Endothelial cell of umbilical vein (primary cell): ENCODE data around the gene SERTAD1. TPM values are rescaled to one million over a fixed set of nuclear protein-coding genes. Genes with fewer than 3 reads are reported as not detected.

Source experiments
- BruUV-seq: library from RNA; stranded (reverse); fragments of 400-500 nt; replicated peaks from 2 replicates; lab custom pipeline; 2021; lab: Mats Ljungman, UMichigan
- CTCF ChIA-PET: fragments of 300-600, 350-600 bp; sonication (Branson Sonifier 250); formaldehyde crosslinking; loops from one replicate; lab custom pipeline; 2021; ENCODE audit warnings: antibody characterized with exemption, inconsistent platforms; lab: Charles Lee
- POLR2A ChIA-PET: fragments of 300-600, 350-600 bp; sonication (Branson Sonifier 250); formaldehyde crosslinking; loops from one replicate; lab custom pipeline; 2021; ENCODE audit warnings: antibody characterized with exemption, inconsistent platforms; lab: Charles Lee
- DNase-seq: peaks from one replicate; pipeline ENCODE4 v3.0.0-alpha.2; 2011; ENCODE audit warnings: low read depth, low spot score
- FAIRE-seq: peaks from 2 replicates; lab custom pipeline; 2011; peaks lifted over from hg19 to GRCh38; lab: Jason Lieb, UNC
- H2AFZ ChIP-seq: 2 replicates; pipeline ENCODE4 v1.6.0; 2012; ENCODE audit warnings: low read depth, low read length, control low read depth, inconsistent platforms
- H3K27ac ChIP-seq: 2 replicates; pipeline ENCODE4 v1.5.1; 2011; ENCODE audit warnings: low read depth, mild to moderate bottlenecking, control low read depth, low read length, moderate library complexity; ENCODE audit not compliant: insufficient read depth
- H3K27me3 ChIP-seq, 2 experiments: 2 replicates each; pipeline versions ENCODE4 v1.6.0 to v1.6.1; 2011; ENCODE audit warnings: low read length in 2 of 2, mixed read lengths in 1 of 2; ENCODE audit not compliant: control insufficient read depth in 2 of 2, insufficient read depth in 2 of 2
- H3K36me3 ChIP-seq, 2 experiments: 2 replicates in 1 of 2; 3 replicates in 1 of 2; pipeline ENCODE4 v1.5.1; 2011; ENCODE audit warnings: low read length in 2 of 2, mild to moderate bottlenecking in 1 of 2, moderate library complexity in 1 of 2; ENCODE audit not compliant: control insufficient read depth in 2 of 2, insufficient read depth in 2 of 2; ENCODE audit errors: extremely low read depth in 1 of 2
- H3K4me1 ChIP-seq: 3 replicates; pipeline ENCODE4 v1.5.1; 2011; ENCODE audit warnings: mild to moderate bottlenecking, low read length; ENCODE audit not compliant: control insufficient read depth, insufficient read depth; ENCODE audit errors: extremely low read depth
- H3K4me2 ChIP-seq: 2 replicates; pipeline ENCODE4 v1.6.1; 2011; ENCODE audit warnings: low read length, control low read depth, mixed read lengths; ENCODE audit not compliant: insufficient read depth
- H3K4me3 ChIP-seq, 3 experiments: fragments of 200-600 bp in 1 of 3; sonication (generic), shearing (Covaris generic) in 1 of 3; replicated peaks in 1 of 3; 2 replicates each; pipeline ENCODE4 v1.5.1; 2011 to 2016; ENCODE audit warnings: control low read depth in 3 of 3, low read length in 3 of 3, mild to moderate bottlenecking in 2 of 3, inconsistent platforms in 1 of 3, low read depth in 1 of 3, moderate library complexity in 1 of 3; ENCODE audit not compliant: insufficient read depth in 1 of 3
- H3K79me2 ChIP-seq: 2 replicates; pipeline ENCODE4 v1.6.0; 2012; ENCODE audit warnings: low read length, inconsistent platforms; ENCODE audit not compliant: control insufficient read depth, insufficient read depth
- H3K9ac ChIP-seq: replicated peaks from 2 replicates; pipeline ENCODE3; 2011; ENCODE audit warnings: low read length, control low read depth; ENCODE audit not compliant: insufficient read depth; ENCODE audit errors: extremely low read depth
- H3K9me1 ChIP-seq: replicated peaks from 3 replicates; pipeline ENCODE4 v1.6.0; 2011; ENCODE audit warnings: mild to moderate bottlenecking, low read length; ENCODE audit not compliant: control insufficient read depth, insufficient read depth; ENCODE audit errors: extremely low read depth
- H3K9me3 ChIP-seq: replicated peaks from 2 replicates; pipeline ENCODE4 v1.5.1; 2012; ENCODE audit warnings: low read length, inconsistent platforms; ENCODE audit not compliant: control insufficient read depth, insufficient read depth
- H4K20me1 ChIP-seq: replicated peaks from 2 replicates; pipeline ENCODE3; 2011; ENCODE audit warnings: mild to moderate bottlenecking, low read length; ENCODE audit not compliant: control insufficient read depth, insufficient read depth; ENCODE audit errors: extremely low read depth
- CTCF ChIP-seq, 2 donors: IDR thresholded peaks; 1 replicate in 1 of 2; 2 replicates in 1 of 2; pipeline ENCODE4 v1.5.1; 2011; ENCODE audit warnings: low read length in 2 of 2, mild to moderate bottlenecking in 2 of 2, moderate library complexity in 2 of 2, control low read depth in 1 of 2, inconsistent platforms in 1 of 2, low read depth in 1 of 2; ENCODE audit not compliant: insufficient read depth in 1 of 2; ENCODE audit errors: extremely low read depth in 1 of 2
- EZH2 ChIP-seq: IDR thresholded peaks from 2 replicates; pipeline ENCODE4 v1.6.1; 2012; ENCODE audit warnings: borderline replicate concordance, low read depth, mild to moderate bottlenecking, moderate library complexity, low read length, inconsistent platforms; ENCODE audit not compliant: severe bottlenecking
- FOS ChIP-seq: IDR thresholded peaks from 2 replicates; pipeline ENCODE4 v1.6.1; 2011; ENCODE audit warnings: mild to moderate bottlenecking, low read length, moderate library complexity, borderline replicate concordance; ENCODE audit not compliant: insufficient read depth
- GATA2 ChIP-seq: IDR thresholded peaks from 2 replicates; pipeline ENCODE4 v1.7.0; 2011; ENCODE audit warnings: low read depth, mild to moderate bottlenecking, moderate library complexity, mixed read lengths, low read length; ENCODE audit not compliant: insufficient read length, insufficient read depth
- JUN ChIP-seq: IDR thresholded peaks from 2 replicates; pipeline ENCODE4 v1.6.1; 2011; ENCODE audit warnings: borderline replicate concordance, low read depth; ENCODE audit not compliant: insufficient read length, insufficient read depth
- MYC ChIP-seq: IDR thresholded peaks from one replicate; pipeline ENCODE4 v1.6.1; 2011; ENCODE audit warnings: mild to moderate bottlenecking, low read depth, low read length
- POLR2A ChIP-seq: IDR thresholded peaks from 2 replicates; pipeline ENCODE4 v1.6.1; 2012; ENCODE audit warnings: low read depth, mild to moderate bottlenecking, control low read depth, low read length
- POLR2AphosphoS5 ChIP-seq: IDR thresholded peaks from 2 replicates; pipeline ENCODE4 v1.6.1; 2012; ENCODE audit warnings: low read depth, mild to moderate bottlenecking, control low read depth, low read length, moderate library complexity; ENCODE audit not compliant: insufficient read depth
- dilution Hi-C: fragments of 300-500 bp; cut with MboI; formaldehyde crosslinking; loops from one replicate; pipeline ENCODE4 v1.15.0; 2019; ENCODE audit warnings: low sequenced_read_pairs; ENCODE audit not compliant: extremely low pct_ligation_motif_present
- intact Hi-C: fragments of 100-400 bp; cut with micrococcal nuclease; formaldehyde crosslinking; loops from one replicate; pipeline ENCODE4 v1.10.0; 2022
- polyA plus RNA-seq, 4 experiments: library from polyadenylated mRNA; depleted of rRNA in 3 of 4; stranded (reverse) in 3 of 4; unstranded in 1 of 4; fragments of >200 nt; gene quantifications; 2 replicates each; pipeline versions ENCODE4 v1.2.1 to v1.2.3, GENCODE V29; 2011 to 2012; ENCODE audit warnings: missing spikeins in 1 of 4
- total RNA-seq: library from RNA; stranded (reverse); gene quantifications from 2 replicates; pipeline ENCODE4 v1.2.3, GENCODE V29; 2021
- TF ChIP-seq, protein P1 (sequence below): IDR thresholded peaks from 2 replicates; pipeline ENCODE4 v1.6.1; 2011; ENCODE audit not compliant: insufficient read depth, insufficient read length

The SERTAD1 gene
- total and polyA plus RNA-seq, 2 donors (not counting 3 experiments of a cell fraction or from before 2014, with no cell fraction given): 8.8 to 15.3 TPM

DNA sequence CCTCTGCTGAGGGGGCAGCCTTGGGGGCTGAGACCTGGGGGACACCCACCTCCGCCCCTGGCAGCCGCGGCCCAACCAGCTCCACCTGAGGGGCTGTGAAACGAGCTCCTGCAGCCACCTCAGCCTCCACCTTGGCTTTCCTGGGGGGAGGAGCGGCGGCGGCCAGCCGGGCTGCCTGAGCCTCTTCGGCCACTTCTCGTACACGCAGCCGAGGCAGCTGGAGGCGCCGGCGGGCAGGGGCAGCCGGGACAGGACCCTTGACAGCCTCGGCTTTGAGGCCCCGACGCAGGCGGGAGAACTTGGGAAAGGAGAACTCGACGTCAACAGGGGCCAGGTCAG lies 28.3 kb downstream of the SERTAD1 start:
- BruUV-seq: no TSS peak
- ChIA-PET POLR2A (no interaction called here), CTCF (interaction anchor here (1.2 kb wide), 1 partner anchor 23 kb away, joined by 3 read pairs; no protein-coding TSS in a partner anchor)
- no peak for DNase-seq
- intact Hi-C loops (no loop called here), dilution Hi-C loops (no loop called here)
- Histone ChIP-seq H3K4me2 (no peak overlapping the region), H3K9ac (no peak overlapping the region), H3K36me3 (no peaks in the 10 kb centered on the region), H4K20me1 (no peaks in the 10 kb centered on the region), H3K27ac (no peak overlapping the region), H3K79me2 (no peaks in the 10 kb centered on the region), H3K4me1 (no peaks in the 10 kb centered on the region), H2AFZ (no peak overlapping the region), H3K27me3 (no peaks in the 10 kb centered on the region), H3K9me3 (no peaks in the 10 kb centered on the region), H3K9me1 (no peaks in the 10 kb centered on the region), H3K4me3 (no peak overlapping the region)
- no peak for FAIRE-seq
- TF ChIP-seq MYC: no peak
- TF ChIP-seq, protein P1, sequence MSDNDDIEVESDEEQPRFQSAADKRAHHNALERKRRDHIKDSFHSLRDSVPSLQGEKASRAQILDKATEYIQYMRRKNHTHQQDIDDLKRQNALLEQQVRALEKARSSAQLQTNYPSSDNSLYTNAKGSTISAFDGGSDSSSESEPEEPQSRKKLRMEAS: no peak
- no peak for TF ChIP-seq GATA2
- no peak for TF ChIP-seq FOS
- no peak for TF ChIP-seq JUN
- no peak for TF ChIP-seq EZH2
- TF ChIP-seq POLR2AphosphoS5: no peak
- no peak for TF ChIP-seq POLR2A
- TF ChIP-seq CTCF (IDR thresholded peaks at IDR 0.05; ENCODE audit: extremely low read depth in 1 of 2, insufficient read depth in 1 of 2, low read depth in 1 of 2, low read length in 2 of 2): no peak
